WERI-Rb-1 (cell line): ENCODE results near the gene CD200R1L.
"Not testable (repeated sequence)": the region's sequence is repeated elsewhere in the genome, so short reads cannot be mapped to it uniquely, and the experiment has no call there.

ENCODE experiments used
- DNase-seq: peaks from one replicate; pipeline ENCODE4 v3.0.0-alpha.2; 2020
- H3K27ac ChIP-seq: fragments of 250-450 bp; sonication (Bioruptor Pico); 2 replicates; pipeline ENCODE4 v1.5.1; 2020; ENCODE audit warnings: mild to moderate bottlenecking, moderate library complexity
- H3K27me3 ChIP-seq: fragments of 250-450 bp; sonication (Bioruptor Pico); 2 replicates; pipeline ENCODE4 v1.5.1; 2021; ENCODE audit warnings: mild to moderate bottlenecking, low read depth, moderate library complexity; ENCODE audit not compliant: insufficient read depth, severe bottlenecking
- H3K36me3 ChIP-seq: fragments of 250-450 bp; sonication (Bioruptor Pico); 2 replicates; pipeline ENCODE4 v1.5.1; 2020; ENCODE audit warnings: mild to moderate bottlenecking, moderate library complexity
- H3K4me3 ChIP-seq: 2 replicates; pipeline ENCODE4 v1.5.1; 2011; ENCODE audit warnings: low read depth, mild to moderate bottlenecking, control low read depth, low read length
- H3K9me3 ChIP-seq: fragments of 250-450 bp; sonication (Bioruptor Pico); 2 replicates; pipeline ENCODE4 v1.5.1; 2021; ENCODE audit warnings: mild to moderate bottlenecking, moderate library complexity; ENCODE audit not compliant: severe bottlenecking
- TF ChIP-seq, protein P1 (sequence below): IDR thresholded peaks from 2 replicates; pipeline ENCODE4 v1.5.1; 2011; ENCODE audit warnings: low read depth, mild to moderate bottlenecking, control low read depth, inconsistent platforms, low read length

CD200R1L gene

DNA sequence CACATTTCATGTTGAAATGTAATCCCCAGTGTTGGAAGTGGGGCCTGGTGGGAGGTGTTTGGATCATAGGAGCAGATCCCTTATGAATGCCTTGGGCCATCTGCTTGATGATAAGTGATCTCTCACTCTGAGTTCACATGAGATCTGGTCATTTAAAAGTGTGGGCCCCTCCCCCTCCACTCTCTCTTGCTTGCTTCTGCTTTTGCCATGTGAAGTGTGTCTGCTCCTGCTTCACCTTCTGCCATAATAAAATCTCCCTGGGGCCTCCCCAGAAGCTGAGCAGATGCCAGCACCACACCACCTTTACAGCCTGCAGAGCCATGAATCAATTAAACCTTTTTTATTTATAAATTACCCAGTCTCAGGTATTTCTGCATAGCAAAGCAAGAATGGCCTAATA lies 14.2 kb upstream of the CD200R1L start:
- peaks cover 11% of the 10 kb centered on the region for H3K27me3 ChIP-seq
- H3K9me3 ChIP-seq = no peaks in the 10 kb centered on the region
- DNase-seq = no peak
- no peaks in the 10 kb centered on the region for H3K36me3 ChIP-seq
- no peak overlapping the region for H3K4me3 ChIP-seq
- H3K27ac ChIP-seq = no peak overlapping the region
- TF ChIP-seq, protein P1, sequence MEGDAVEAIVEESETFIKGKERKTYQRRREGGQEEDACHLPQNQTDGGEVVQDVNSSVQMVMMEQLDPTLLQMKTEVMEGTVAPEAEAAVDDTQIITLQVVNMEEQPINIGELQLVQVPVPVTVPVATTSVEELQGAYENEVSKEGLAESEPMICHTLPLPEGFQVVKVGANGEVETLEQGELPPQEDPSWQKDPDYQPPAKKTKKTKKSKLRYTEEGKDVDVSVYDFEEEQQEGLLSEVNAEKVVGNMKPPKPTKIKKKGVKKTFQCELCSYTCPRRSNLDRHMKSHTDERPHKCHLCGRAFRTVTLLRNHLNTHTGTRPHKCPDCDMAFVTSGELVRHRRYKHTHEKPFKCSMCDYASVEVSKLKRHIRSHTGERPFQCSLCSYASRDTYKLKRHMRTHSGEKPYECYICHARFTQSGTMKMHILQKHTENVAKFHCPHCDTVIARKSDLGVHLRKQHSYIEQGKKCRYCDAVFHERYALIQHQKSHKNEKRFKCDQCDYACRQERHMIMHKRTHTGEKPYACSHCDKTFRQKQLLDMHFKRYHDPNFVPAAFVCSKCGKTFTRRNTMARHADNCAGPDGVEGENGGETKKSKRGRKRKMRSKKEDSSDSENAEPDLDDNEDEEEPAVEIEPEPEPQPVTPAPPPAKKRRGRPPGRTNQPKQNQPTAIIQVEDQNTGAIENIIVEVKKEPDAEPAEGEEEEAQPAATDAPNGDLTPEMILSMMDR = no peak

GRCh38 chr3:112858410-112859069 lies 11.9 kb upstream of the CD200R1L start:
- no peak for DNase-seq
- no peaks in the 10 kb centered on the region for H3K9me3 ChIP-seq
- TF ChIP-seq, protein P1 = no peak
- H3K36me3 ChIP-seq = no peaks in the 10 kb centered on the region
- no peak overlapping the region for H3K27ac ChIP-seq
- H3K27me3 ChIP-seq = peaks cover 3% of the 10 kb centered on the region
- H3K4me3 ChIP-seq = no peak overlapping the region

GRCh38 chr3:112857526-112857925 lies 10.9 kb upstream of the CD200R1L start:
- TF ChIP-seq, protein P1 = no peak
- no peaks in the 10 kb centered on the region for H3K9me3 ChIP-seq
- H3K4me3 ChIP-seq = no peak overlapping the region
- H3K27me3 ChIP-seq = peaks cover 4% of the 10 kb centered on the region
- H3K36me3 ChIP-seq = no peaks in the 10 kb centered on the region
- no peak for DNase-seq
- no peak overlapping the region for H3K27ac ChIP-seq

DNA sequence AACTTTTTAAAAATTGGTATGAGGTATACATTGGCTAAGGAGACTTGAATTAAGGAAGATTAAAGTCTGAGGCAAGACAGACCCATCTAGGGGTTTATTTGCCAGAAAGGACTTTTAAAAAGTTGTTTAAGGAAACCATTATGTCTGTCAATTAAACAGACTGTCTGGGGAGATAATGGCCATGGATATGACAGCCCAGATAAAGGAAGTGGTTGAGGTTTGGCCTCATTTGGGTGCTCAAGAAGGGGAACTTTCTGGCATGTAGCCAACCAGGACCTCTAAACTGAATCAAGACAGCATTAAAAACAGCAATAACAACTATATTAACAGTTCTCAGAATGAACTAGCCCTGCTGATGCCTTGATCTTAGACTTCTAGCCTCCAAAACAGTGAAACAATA lies 9.9 kb upstream of the CD200R1L start:
- Histone ChIP-seq H3K27me3 (peaks cover 11% of the 10 kb centered on the region), H3K4me3 (no peak overlapping the region), H3K27ac (no peak overlapping the region), H3K36me3 (no peaks in the 10 kb centered on the region), H3K9me3 (no peaks in the 10 kb centered on the region)
- DNase-seq = no peak
- TF ChIP-seq, protein P1 = no peak

- Histone ChIP-seq H3K4me3 (no peak overlapping the region), H3K27me3 (peaks cover 11% of the 10 kb centered on the region), H3K27ac (no peak overlapping the region), H3K36me3 (no peaks in the 10 kb centered on the region), H3K9me3 (no peaks in the 10 kb centered on the region)
- TF ChIP-seq, protein P1 = no peak
- no peak for DNase-seq
Observed at GRCh38 chr3:112855883-112856282, 9.2 kb upstream of the CD200R1L start.

- DNase-seq, H3K9me3 ChIP-seq, H3K36me3 ChIP-seq, H3K4me3 ChIP-seq, H3K27ac ChIP-seq: not testable (repeated sequence)
- H3K27me3 ChIP-seq = peaks cover 11% of the 10 kb centered on the region
Observed at GRCh38 chr3:112855074-112855473, 8.4 kb upstream of the CD200R1L start.
